VCaP (cell line): ENCODE measurements around the gene CREBBP.

Experiments
- H3K27ac ChIP-seq: fragments of 450-650 bp; 2 replicates; pipeline ENCODE4 v1.5.1; 2017
- CTCF ChIP-seq: fragments of 450-650 bp; conservative IDR thresholded peaks from 2 replicates; pipeline ENCODE4 v1.5.1; 2017; ENCODE audit warnings: mild to moderate bottlenecking, moderate library complexity

The CREBBP gene

GRCh38 chr16:3850544-3850899 lies 30.0 kb downstream of the CREBBP start:
- TF ChIP-seq CTCF, result no peak
- no peak overlapping the region for H3K27ac ChIP-seq

GRCh38 chr16:3849751-3850543 lies 30.6 kb downstream of the CREBBP start:
- no peak for TF ChIP-seq CTCF
- no peak overlapping the region for H3K27ac ChIP-seq

- H3K27ac ChIP-seq, result no peak overlapping the region
- no peak for TF ChIP-seq CTCF
Observed at GRCh38 chr16:3846595-3847091, 33.9 kb downstream of the CREBBP start.

- no peak for TF ChIP-seq CTCF
- no peak overlapping the region for H3K27ac ChIP-seq
Observed at GRCh38 chr16:3846087-3846486, 34.4 kb downstream of the CREBBP start.

- TF ChIP-seq CTCF, result no peak
- H3K27ac ChIP-seq, result no peak overlapping the region
Observed at GRCh38 chr16:3842994-3843393, 37.5 kb downstream of the CREBBP start.

GRCh38 chr16:3841729-3842508 lies 38.6 kb downstream of the CREBBP start:
- no peak for TF ChIP-seq CTCF
- H3K27ac ChIP-seq, result no peak overlapping the region

- no peak overlapping the region for H3K27ac ChIP-seq
- TF ChIP-seq CTCF, result no peak
Observed at GRCh38 chr16:3839402-3840184, 40.9 kb downstream of the CREBBP start.
